Astrocyte of the hippocampus (primary cell): Measurements from ENCODE around the gene OR3A3.
"Not testable (repeated sequence)": the region's sequence is repeated elsewhere in the genome, so short reads cannot be mapped to it uniquely, and the experiment has no call there.

ENCODE experiments used
- DNase-seq: peaks from one replicate; pipeline ENCODE4 v3.0.0; 2011; ENCODE audit warnings: low read depth, low spot score

The OR3A3 gene

GRCh38 chr17:3411070-3411469 is at the start of gene OR3A3:
Gene OR3A3 (plus strand): TSS chr17:3411370.
- no peak for DNase-seq

- DNase-seq = not testable (repeated sequence)
Observed at GRCh38 chr17:3371167-3371566, 40.0 kb upstream of the OR3A3 start.

GRCh38 chr17:3378321-3378720 is 32.8 kb upstream of the OR3A3 start:
- no peak for DNase-seq

GRCh38 chr17:3381957-3382356 is 29.2 kb upstream of the OR3A3 start:
- no peak for DNase-seq

GRCh38 chr17:3385869-3386816 is 25.0 kb upstream of the OR3A3 start, which contains the start of gene OR3A2:
Gene OR3A2 (minus strand): TSS chr17:3386308.
- DNase-seq = no peak

- no peak for DNase-seq
Observed at GRCh38 chr17:3389791-3390190, 21.4 kb upstream of the OR3A3 start.

GRCh38 chr17:3397801-3398200 is 13.4 kb upstream of the OR3A3 start:
- not testable (repeated sequence) for DNase-seq

GRCh38 chr17:3398310-3398709 is 12.9 kb upstream of the OR3A3 start, which contains the start of gene OR1E1:
Gene OR1E1 (minus strand): TSS chr17:3398410. CDS start chr17:3398410, 0 bp downstream.
- DNase-seq = no peak

GRCh38 chr17:3400055-3400454 is 11.1 kb upstream of the OR3A3 start:
- no peak for DNase-seq

- DNase-seq = no peak
Observed at GRCh38 chr17:3401786-3402185, 9.4 kb upstream of the OR3A3 start.

GRCh38 chr17:3403856-3404255 is 7.3 kb upstream of the OR3A3 start:
- not testable (repeated sequence) for DNase-seq

GRCh38 chr17:3412216-3412615 is 1.0 kb downstream of the OR3A3 start:
- DNase-seq = not testable (repeated sequence)

- DNase-seq = no peak
Observed at GRCh38 chr17:3415610-3416009, 4.4 kb downstream of the OR3A3 start.

- DNase-seq = no peak
Observed at GRCh38 chr17:3418222-3418621, 7.1 kb downstream of the OR3A3 start.

- DNase-seq = peak; percentile 1
Observed at GRCh38 chr17:3433215-3433614, 22.0 kb downstream of the OR3A3 start.

- DNase-seq = no peak
Observed at GRCh38 chr17:3433741-3434140, 22.6 kb downstream of the OR3A3 start, which contains the start of gene OR1E2. Gene OR1E2 (minus strand): TSS chr17:3433841. CDS start chr17:3433841, 0 bp downstream.

GRCh38 chr17:3438368-3438767 is 27.2 kb downstream of the OR3A3 start:
- DNase-seq = no peak

- DNase-seq = no peak
Observed at GRCh38 chr17:3440451-3440850, 29.3 kb downstream of the OR3A3 start.

- no peak for DNase-seq
Observed at GRCh38 chr17:3447625-3448024, 36.5 kb downstream of the OR3A3 start.

GRCh38 chr17:3448059-3448665 is 37.0 kb downstream of the OR3A3 start:
- DNase-seq = no peak

GRCh38 chr17:3466355-3466754 is 55.2 kb downstream of the OR3A3 start:
- not testable (repeated sequence) for DNase-seq

GRCh38 chr17:3469529-3469928 is 58.4 kb downstream of the OR3A3 start:
- no peak for DNase-seq

- DNase-seq = no peak
Observed at GRCh38 chr17:3471599-3471998, 60.4 kb downstream of the OR3A3 start, which contains the start of gene SPATA22. Gene SPATA22 (minus strand): TSS chr17:3471819. CDS start chr17:3469325, 2,494 bp downstream.
